Endothelial cell of umbilical vein (primary cell): ENCODE data around the gene RCOR3. TPM values are rescaled to one million over a fixed set of nuclear protein-coding genes. Genes with fewer than 3 reads are reported as not detected.

Experiments
- BruUV-seq: library from RNA; stranded (reverse); fragments of 400-500 nt; replicated peaks from 2 replicates; lab custom pipeline; 2021; lab: Mats Ljungman, UMichigan
- CTCF ChIA-PET: fragments of 300-600, 350-600 bp; sonication (Branson Sonifier 250); formaldehyde crosslinking; loops from one replicate; lab custom pipeline; 2021; ENCODE audit warnings: antibody characterized with exemption, inconsistent platforms; lab: Charles Lee
- POLR2A ChIA-PET: fragments of 300-600, 350-600 bp; sonication (Branson Sonifier 250); formaldehyde crosslinking; loops from one replicate; lab custom pipeline; 2021; ENCODE audit warnings: antibody characterized with exemption, inconsistent platforms; lab: Charles Lee
- DNase-seq: peaks from one replicate; pipeline ENCODE4 v3.0.0-alpha.2; 2011; ENCODE audit warnings: low read depth, low spot score
- FAIRE-seq: peaks from 2 replicates; lab custom pipeline; 2011; peaks lifted over from hg19 to GRCh38; lab: Jason Lieb, UNC
- H2AFZ ChIP-seq: 2 replicates; pipeline ENCODE4 v1.6.0; 2012; ENCODE audit warnings: low read depth, low read length, control low read depth, inconsistent platforms
- H3K27ac ChIP-seq: 2 replicates; pipeline ENCODE4 v1.5.1; 2011; ENCODE audit warnings: low read depth, mild to moderate bottlenecking, control low read depth, low read length, moderate library complexity; ENCODE audit not compliant: insufficient read depth
- H3K27me3 ChIP-seq, 2 experiments: 2 replicates each; pipeline versions ENCODE4 v1.6.0 to v1.6.1; 2011; ENCODE audit warnings: low read length in 2 of 2, mixed read lengths in 1 of 2; ENCODE audit not compliant: control insufficient read depth in 2 of 2, insufficient read depth in 2 of 2
- H3K36me3 ChIP-seq, 2 experiments: 2 replicates in 1 of 2; 3 replicates in 1 of 2; pipeline ENCODE4 v1.5.1; 2011; ENCODE audit warnings: low read length in 2 of 2, mild to moderate bottlenecking in 1 of 2, moderate library complexity in 1 of 2; ENCODE audit not compliant: control insufficient read depth in 2 of 2, insufficient read depth in 2 of 2; ENCODE audit errors: extremely low read depth in 1 of 2
- H3K4me1 ChIP-seq: 3 replicates; pipeline ENCODE4 v1.5.1; 2011; ENCODE audit warnings: mild to moderate bottlenecking, low read length; ENCODE audit not compliant: control insufficient read depth, insufficient read depth; ENCODE audit errors: extremely low read depth
- H3K4me2 ChIP-seq: 2 replicates; pipeline ENCODE4 v1.6.1; 2011; ENCODE audit warnings: low read length, control low read depth, mixed read lengths; ENCODE audit not compliant: insufficient read depth
- H3K4me3 ChIP-seq, 3 experiments: fragments of 200-600 bp in 1 of 3; sonication (generic), shearing (Covaris generic) in 1 of 3; replicated peaks in 1 of 3; 2 replicates each; pipeline ENCODE4 v1.5.1; 2011 to 2016; ENCODE audit warnings: control low read depth in 3 of 3, low read length in 3 of 3, mild to moderate bottlenecking in 2 of 3, inconsistent platforms in 1 of 3, low read depth in 1 of 3, moderate library complexity in 1 of 3; ENCODE audit not compliant: insufficient read depth in 1 of 3
- H3K79me2 ChIP-seq: 2 replicates; pipeline ENCODE4 v1.6.0; 2012; ENCODE audit warnings: low read length, inconsistent platforms; ENCODE audit not compliant: control insufficient read depth, insufficient read depth
- H3K9ac ChIP-seq: replicated peaks from 2 replicates; pipeline ENCODE3; 2011; ENCODE audit warnings: low read length, control low read depth; ENCODE audit not compliant: insufficient read depth; ENCODE audit errors: extremely low read depth
- H3K9me1 ChIP-seq: replicated peaks from 3 replicates; pipeline ENCODE4 v1.6.0; 2011; ENCODE audit warnings: mild to moderate bottlenecking, low read length; ENCODE audit not compliant: control insufficient read depth, insufficient read depth; ENCODE audit errors: extremely low read depth
- H3K9me3 ChIP-seq: replicated peaks from 2 replicates; pipeline ENCODE4 v1.5.1; 2012; ENCODE audit warnings: low read length, inconsistent platforms; ENCODE audit not compliant: control insufficient read depth, insufficient read depth
- H4K20me1 ChIP-seq: replicated peaks from 2 replicates; pipeline ENCODE3; 2011; ENCODE audit warnings: mild to moderate bottlenecking, low read length; ENCODE audit not compliant: control insufficient read depth, insufficient read depth; ENCODE audit errors: extremely low read depth
- CTCF ChIP-seq, 2 donors: IDR thresholded peaks; 1 replicate in 1 of 2; 2 replicates in 1 of 2; pipeline ENCODE4 v1.5.1; 2011; ENCODE audit warnings: low read length in 2 of 2, mild to moderate bottlenecking in 2 of 2, moderate library complexity in 2 of 2, control low read depth in 1 of 2, inconsistent platforms in 1 of 2, low read depth in 1 of 2; ENCODE audit not compliant: insufficient read depth in 1 of 2; ENCODE audit errors: extremely low read depth in 1 of 2
- EZH2 ChIP-seq: IDR thresholded peaks from 2 replicates; pipeline ENCODE4 v1.6.1; 2012; ENCODE audit warnings: borderline replicate concordance, low read depth, mild to moderate bottlenecking, moderate library complexity, low read length, inconsistent platforms; ENCODE audit not compliant: severe bottlenecking
- FOS ChIP-seq: IDR thresholded peaks from 2 replicates; pipeline ENCODE4 v1.6.1; 2011; ENCODE audit warnings: mild to moderate bottlenecking, low read length, moderate library complexity, borderline replicate concordance; ENCODE audit not compliant: insufficient read depth
- GATA2 ChIP-seq: IDR thresholded peaks from 2 replicates; pipeline ENCODE4 v1.7.0; 2011; ENCODE audit warnings: low read depth, mild to moderate bottlenecking, moderate library complexity, mixed read lengths, low read length; ENCODE audit not compliant: insufficient read length, insufficient read depth
- JUN ChIP-seq: IDR thresholded peaks from 2 replicates; pipeline ENCODE4 v1.6.1; 2011; ENCODE audit warnings: borderline replicate concordance, low read depth; ENCODE audit not compliant: insufficient read length, insufficient read depth
- MAX ChIP-seq: IDR thresholded peaks from 2 replicates; pipeline ENCODE4 v1.6.1; 2011; ENCODE audit not compliant: insufficient read depth, insufficient read length
- MYC ChIP-seq: IDR thresholded peaks from one replicate; pipeline ENCODE4 v1.6.1; 2011; ENCODE audit warnings: mild to moderate bottlenecking, low read depth, low read length
- POLR2A ChIP-seq: IDR thresholded peaks from 2 replicates; pipeline ENCODE4 v1.6.1; 2012; ENCODE audit warnings: low read depth, mild to moderate bottlenecking, control low read depth, low read length
- POLR2AphosphoS5 ChIP-seq: IDR thresholded peaks from 2 replicates; pipeline ENCODE4 v1.6.1; 2012; ENCODE audit warnings: low read depth, mild to moderate bottlenecking, control low read depth, low read length, moderate library complexity; ENCODE audit not compliant: insufficient read depth
- dilution Hi-C: fragments of 300-500 bp; cut with MboI; formaldehyde crosslinking; loops from one replicate; pipeline ENCODE4 v1.15.0; 2019; ENCODE audit warnings: low sequenced_read_pairs; ENCODE audit not compliant: extremely low pct_ligation_motif_present
- intact Hi-C: fragments of 100-400 bp; cut with micrococcal nuclease; formaldehyde crosslinking; loops from one replicate; pipeline ENCODE4 v1.10.0; 2022
- polyA plus RNA-seq, 4 experiments: library from polyadenylated mRNA; depleted of rRNA in 3 of 4; stranded (reverse) in 3 of 4; unstranded in 1 of 4; fragments of >200 nt; gene quantifications; 2 replicates each; pipeline versions ENCODE4 v1.2.1 to v1.2.3, GENCODE V29; 2011 to 2012; ENCODE audit warnings: missing spikeins in 1 of 4
- total RNA-seq: library from RNA; stranded (reverse); gene quantifications from 2 replicates; pipeline ENCODE4 v1.2.3, GENCODE V29; 2021

RCOR3 gene
- total and polyA plus RNA-seq, 2 donors (not counting 3 experiments of a cell fraction or from before 2014, with no cell fraction given) = 24.2 to 34.0 TPM

- dilution Hi-C loops (no loop called here), intact Hi-C loops (no loop called here)
- no peak overlapping the region for H3K4me2 ChIP-seq
- no peak overlapping the region for H3K27ac ChIP-seq
- POLR2A ChIA-PET = no interaction called here
- H3K9me3 ChIP-seq = no peaks in the 10 kb centered on the region
- H3K79me2 ChIP-seq = no peaks in the 10 kb centered on the region
- no peak overlapping the region for H2AFZ ChIP-seq
- H4K20me1 ChIP-seq = no peaks in the 10 kb centered on the region
- no TSS peak for BruUV-seq
- H3K27me3 ChIP-seq = no peaks in the 10 kb centered on the region
- no peak for TF ChIP-seq CTCF (IDR thresholded peaks at IDR 0.05; ENCODE audit: extremely low read depth in 1 of 2, insufficient read depth in 1 of 2, low read depth in 1 of 2, low read length in 2 of 2)
- CTCF ChIA-PET = interaction anchor here (1.2 to 3.2 kb wide), 3 partner anchors 12 to 202 kb away, joined by 3 to 10 read pairs (median 3); no protein-coding TSS in a partner anchor
- no peaks in the 10 kb centered on the region for H3K4me1 ChIP-seq
- H3K4me3 ChIP-seq = no peak overlapping the region
- no peak for FAIRE-seq
- no peak overlapping the region for H3K9ac ChIP-seq
- no peaks in the 10 kb centered on the region for H3K9me1 ChIP-seq
- H3K36me3 ChIP-seq = peaks cover 5 to 6% of the 10 kb centered on the region in 2 experiments
- DNase-seq = peak; percentile 16
Measured at GRCh38 chr1:211285196-211285595, 26.0 kb downstream of the RCOR3 start.

- Histone ChIP-seq H3K27ac (no peak overlapping the region), H3K36me3 (peaks cover 10 to 11% of the 10 kb centered on the region in 2 experiments), H3K27me3 (no peaks in the 10 kb centered on the region), H3K4me2 (no peak overlapping the region), H3K4me1 (no peaks in the 10 kb centered on the region), H4K20me1 (no peaks in the 10 kb centered on the region), H3K79me2 (no peaks in the 10 kb centered on the region), H3K9me3 (no peaks in the 10 kb centered on the region), H3K9me1 (no peaks in the 10 kb centered on the region), H2AFZ (no peak overlapping the region), H3K9ac (no peak overlapping the region), H3K4me3 (no peak overlapping the region)
- DNase-seq (no peak), FAIRE-seq (no peak)
- dilution Hi-C loops (no loop called here), intact Hi-C loops (no loop called here)
- ChIA-PET CTCF (no interaction called here), POLR2A (no interaction called here)
- TF ChIP-seq MYC = no peak
- TF ChIP-seq EZH2 = no peak
- no peak for TF ChIP-seq JUN
- TF ChIP-seq FOS = no peak
- TF ChIP-seq POLR2AphosphoS5 = no peak
- no peak for TF ChIP-seq GATA2
- TF ChIP-seq CTCF (IDR thresholded peaks at IDR 0.05; ENCODE audit: extremely low read depth in 1 of 2, insufficient read depth in 1 of 2, low read depth in 1 of 2, low read length in 2 of 2) = no peak
- no peak for TF ChIP-seq MAX
- no peak for TF ChIP-seq POLR2A
- BruUV-seq = no TSS peak
Measured at GRCh38 chr1:211287218-211287617, 28.1 kb downstream of the RCOR3 start.
